GM13976 (cell line): ENCODE results near the gene SHOC1.
"Not testable (repeated sequence)": the region's sequence is repeated elsewhere in the genome, so short reads cannot be mapped to it uniquely, and the experiment has no call there.

Experiments used
- DNase-seq: peaks from one replicate; pipeline ENCODE4 v3.0.0; 2012; ENCODE audit warnings: low spot score
- in situ Hi-C: fragments of 300-500 bp; cut with MboI; formaldehyde crosslinking; loops from one replicate; pipeline ENCODE4 v1.12.0; 2022; ENCODE audit warnings: low sequenced_read_pairs, mixed read lengths, inconsistent platforms; ENCODE audit not compliant: unreplicated experiment
- TF ChIP-seq, protein P1 (sequence below): IDR thresholded peaks from 2 replicates; pipeline ENCODE4 v1.5.1; 2012; ENCODE audit warnings: borderline replicate concordance, mild to moderate bottlenecking; ENCODE audit not compliant: insufficient read depth; ENCODE audit errors: extremely low read depth, missing control alignments, control extremely low read depth

The SHOC1 gene

DNA sequence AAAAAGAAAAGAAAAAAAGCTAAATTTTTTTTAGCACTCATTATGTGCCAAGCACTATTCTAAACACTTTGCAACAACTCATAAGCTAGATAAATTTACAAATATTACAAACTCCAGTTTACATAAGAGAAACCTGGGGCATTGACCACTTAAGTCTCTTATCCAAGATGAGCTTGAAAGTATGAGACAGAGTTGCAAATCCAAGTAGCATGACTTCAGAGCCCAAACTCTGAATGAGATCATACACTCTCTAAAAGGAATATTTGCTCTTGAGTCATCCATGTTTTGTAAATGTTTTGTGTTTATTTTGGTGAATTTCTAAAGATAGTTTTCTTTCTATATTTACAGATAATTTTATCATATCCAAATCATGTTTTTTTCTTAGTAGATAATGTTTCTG is 4.0 kb upstream of the SHOC1 start:
- in situ Hi-C loops = no loop called here
- DNase-seq = no peak
- TF ChIP-seq, protein P1, sequence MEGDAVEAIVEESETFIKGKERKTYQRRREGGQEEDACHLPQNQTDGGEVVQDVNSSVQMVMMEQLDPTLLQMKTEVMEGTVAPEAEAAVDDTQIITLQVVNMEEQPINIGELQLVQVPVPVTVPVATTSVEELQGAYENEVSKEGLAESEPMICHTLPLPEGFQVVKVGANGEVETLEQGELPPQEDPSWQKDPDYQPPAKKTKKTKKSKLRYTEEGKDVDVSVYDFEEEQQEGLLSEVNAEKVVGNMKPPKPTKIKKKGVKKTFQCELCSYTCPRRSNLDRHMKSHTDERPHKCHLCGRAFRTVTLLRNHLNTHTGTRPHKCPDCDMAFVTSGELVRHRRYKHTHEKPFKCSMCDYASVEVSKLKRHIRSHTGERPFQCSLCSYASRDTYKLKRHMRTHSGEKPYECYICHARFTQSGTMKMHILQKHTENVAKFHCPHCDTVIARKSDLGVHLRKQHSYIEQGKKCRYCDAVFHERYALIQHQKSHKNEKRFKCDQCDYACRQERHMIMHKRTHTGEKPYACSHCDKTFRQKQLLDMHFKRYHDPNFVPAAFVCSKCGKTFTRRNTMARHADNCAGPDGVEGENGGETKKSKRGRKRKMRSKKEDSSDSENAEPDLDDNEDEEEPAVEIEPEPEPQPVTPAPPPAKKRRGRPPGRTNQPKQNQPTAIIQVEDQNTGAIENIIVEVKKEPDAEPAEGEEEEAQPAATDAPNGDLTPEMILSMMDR = no peak

DNA sequence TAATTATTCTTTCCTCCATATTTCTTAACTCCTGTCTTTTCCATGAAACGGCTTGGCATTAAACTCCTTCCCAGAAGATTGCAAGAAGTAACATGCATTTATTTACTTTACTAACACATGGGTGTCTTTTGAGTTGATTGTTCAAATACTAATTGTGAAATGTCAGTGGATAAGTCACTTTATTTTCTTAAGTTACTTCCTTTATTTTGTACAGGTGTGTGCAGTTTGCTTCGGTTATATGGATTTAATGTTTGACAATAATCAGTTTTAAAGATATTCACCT is 761 bp upstream of the SHOC1 start:
- DNase-seq = no peak
- in situ Hi-C loops = no loop called here
- TF ChIP-seq, protein P1 = no peak

DNA sequence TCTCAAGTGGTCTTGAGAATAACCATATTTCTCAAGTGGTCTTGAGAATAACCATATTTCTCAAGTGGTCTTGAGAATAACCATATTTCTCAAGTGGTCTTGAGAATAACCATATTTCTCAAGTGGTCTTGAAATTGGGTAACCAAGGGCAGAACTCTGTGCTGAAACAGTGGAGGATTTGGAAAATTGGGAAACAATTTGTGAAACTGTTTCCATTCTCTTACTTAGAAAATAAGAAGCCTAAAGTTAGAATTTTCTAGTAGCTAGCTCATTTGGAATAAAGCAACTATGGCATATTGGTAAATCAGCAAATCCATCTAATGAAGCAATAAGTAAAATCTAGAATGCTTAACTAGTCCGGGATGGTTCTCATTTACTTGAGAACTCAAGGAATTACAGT is 2.9 kb downstream of the SHOC1 start:
- DNase-seq, in situ Hi-C loops: not testable (repeated sequence)

DNA sequence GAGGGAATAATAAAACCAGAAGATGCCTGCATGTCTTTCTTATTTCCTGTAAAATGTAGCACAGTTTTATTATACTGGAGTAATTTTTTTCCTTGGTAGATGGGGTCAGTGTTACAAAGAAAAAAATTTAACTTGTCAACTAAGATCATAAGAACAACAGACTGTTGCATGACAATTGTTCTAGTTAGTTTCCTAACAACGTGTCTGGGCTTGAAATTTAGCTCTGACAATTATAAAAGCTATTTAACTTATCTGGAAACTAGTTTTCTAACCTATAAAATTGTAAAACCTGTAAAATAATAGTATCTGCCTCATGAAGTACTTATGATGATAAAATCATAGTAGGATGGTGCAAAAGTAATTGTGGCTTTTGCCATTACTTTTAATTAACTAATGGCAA is 4.9 kb downstream of the SHOC1 start:
- TF ChIP-seq, protein P1 = no peak
- no peak for DNase-seq

DNA sequence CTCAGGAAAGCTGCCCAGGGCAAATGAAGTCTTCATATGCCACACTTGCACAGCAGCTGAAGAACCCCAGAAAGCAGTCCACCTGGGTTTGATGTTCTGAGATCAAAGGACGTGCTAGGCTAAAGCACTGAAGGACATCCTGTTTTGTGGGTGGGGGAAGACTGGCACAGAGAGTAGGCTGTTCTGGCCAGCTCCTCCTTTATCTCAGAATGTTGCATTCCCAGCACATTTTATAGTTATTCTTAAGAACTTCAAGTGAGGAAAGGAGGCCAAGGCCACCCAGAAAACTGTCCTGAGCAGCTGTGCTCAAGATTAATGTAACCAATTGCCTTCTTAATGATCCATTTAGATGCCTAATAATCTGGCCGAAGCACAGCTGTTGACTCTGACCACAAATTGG is 10.9 kb downstream of the SHOC1 start:
- in situ Hi-C loops = no loop called here
- DNase-seq = no peak
- TF ChIP-seq, protein P1 = no peak

More for the DNA sequence above, 4.9 kb downstream of the SHOC1 start:
- in situ Hi-C loops = no loop called here

DNA sequence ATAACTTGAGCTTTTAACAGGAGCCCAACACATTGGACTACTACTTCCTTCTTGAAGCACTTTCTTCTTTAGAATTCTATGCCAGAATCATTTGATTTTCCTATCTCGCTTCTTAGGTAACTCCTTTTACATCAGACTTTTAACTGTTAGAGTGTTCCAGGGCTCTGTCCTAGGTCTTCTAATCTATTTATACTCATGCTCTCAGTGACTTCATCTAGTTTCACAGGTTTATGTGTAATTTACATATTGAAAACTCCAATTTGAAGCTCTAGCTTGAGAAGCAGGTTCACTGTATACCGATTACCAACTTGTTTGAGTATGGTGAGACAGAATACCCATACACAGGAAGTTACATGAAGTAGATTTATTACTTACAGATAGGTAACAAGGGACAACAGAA is 11.3 kb downstream of the SHOC1 start:
- in situ Hi-C loops = no loop called here
- DNase-seq = no peak
- TF ChIP-seq, protein P1 = no peak

DNA sequence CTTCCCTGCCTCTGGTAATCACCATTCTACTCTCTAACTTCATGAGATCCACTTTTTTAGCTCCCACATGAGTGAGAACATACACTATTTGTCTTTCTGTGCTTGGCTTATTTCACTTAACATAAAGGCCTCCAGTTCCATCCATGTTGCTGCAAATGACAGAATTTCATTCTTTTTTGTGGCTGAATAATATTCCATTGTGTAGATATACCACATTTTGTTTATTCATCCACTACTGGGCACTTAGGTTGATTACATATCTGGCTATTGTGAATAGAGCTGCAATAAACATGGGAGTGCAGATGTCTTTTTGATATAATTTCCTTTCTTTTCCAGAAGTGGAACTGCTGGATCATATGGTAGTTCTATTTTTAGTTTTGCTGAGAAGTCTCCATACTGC is 28.7 kb downstream of the SHOC1 start:
- in situ Hi-C loops = loop anchor here (10.0 kb wide), 1 partner anchor 129 kb away; the partner anchor contains the start of gene UGCG
- TF ChIP-seq, protein P1 = no peak
- no peak for DNase-seq

DNA sequence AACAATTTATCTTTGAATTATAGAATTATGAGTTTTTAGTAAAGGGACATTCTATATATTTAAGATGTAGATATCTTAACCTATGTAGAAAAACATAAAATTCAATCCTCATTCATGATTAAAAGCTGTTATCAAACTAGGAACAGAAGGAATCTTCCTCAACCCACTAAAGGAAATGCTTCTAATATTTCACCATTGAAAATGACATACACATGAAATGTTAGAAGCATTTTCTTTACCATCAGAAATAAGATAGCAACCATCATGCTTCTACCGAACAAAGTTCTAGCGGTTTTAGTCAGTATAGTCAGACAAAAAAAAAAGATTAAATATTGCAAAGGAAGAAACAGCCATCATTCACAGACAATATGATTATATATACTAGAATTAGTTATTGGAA is 32.2 kb downstream of the SHOC1 start:
- DNase-seq = no peak
- TF ChIP-seq, protein P1 = no peak
- in situ Hi-C loops = loop anchor here (5.0 to 10.0 kb wide), 2 partner anchors 132 to 320 kb away; partner anchors contain the start of gene UGCG
